ENCODE data around the gene FAM170B. TPM values are rescaled to one million over a fixed set of nuclear protein-coding genes. Genes with fewer than 3 reads are reported as not detected.

The FAM170B gene
- total and polyA plus RNA-seq, 2 experiments from 2014 or later, result not detected

GRCh38 chr10:49177391-49178355 lies 43.9 kb upstream of the FAM170B start:
- H3K9me3 ChIP-seq (ENCODE audit: low read depth), result no peaks in the 10 kb centered on the region
- no peaks in the 10 kb centered on the region for H3K4me1 ChIP-seq (ENCODE audit: low read depth)
- peak in 1 of 2 donors; percentile 73 for DNase-seq (ENCODE audit: low read depth in 1 of 2, low spot score in 1 of 2)
- no peak overlapping the region for H3K4me3 ChIP-seq
- no peaks in the 10 kb centered on the region for H3K36me3 ChIP-seq
- no peak for TF ChIP-seq CTCF (IDR thresholded peaks at IDR 0.05; ENCODE audit: low read depth, low read length)
- H3K27me3 ChIP-seq, result no peaks in the 10 kb centered on the region
- H3K27ac ChIP-seq, result no peak overlapping the region

GRCh38 chr10:49176310-49177268 lies 42.8 kb upstream of the FAM170B start:
- Histone ChIP-seq H3K27me3 (no peaks in the 10 kb centered on the region), H3K9me3 (ENCODE audit: low read depth) (no peaks in the 10 kb centered on the region), H3K27ac (no peak overlapping the region), H3K4me1 (ENCODE audit: low read depth) (no peaks in the 10 kb centered on the region), H3K4me3 (no peak overlapping the region), H3K36me3 (no peaks in the 10 kb centered on the region)
- TF ChIP-seq CTCF (IDR thresholded peaks at IDR 0.05; ENCODE audit: low read depth, low read length), result no peak
- DNase-seq (ENCODE audit: low read depth in 1 of 2, low spot score in 1 of 2), result no peak

GRCh38 chr10:49175587-49176309 lies 41.9 kb upstream of the FAM170B start:
- DNase-seq (ENCODE audit: low read depth in 1 of 2, low spot score in 1 of 2), result no peak
- Histone ChIP-seq H3K36me3 (no peaks in the 10 kb centered on the region), H3K4me3 (no peak overlapping the region), H3K27ac (no peak overlapping the region), H3K4me1 (ENCODE audit: low read depth) (no peaks in the 10 kb centered on the region), H3K9me3 (ENCODE audit: low read depth) (no peaks in the 10 kb centered on the region), H3K27me3 (no peaks in the 10 kb centered on the region)
- TF ChIP-seq CTCF (IDR thresholded peaks at IDR 0.05; ENCODE audit: low read depth, low read length), result no peak

GRCh38 chr10:49174926-49175500 lies 41.2 kb upstream of the FAM170B start:
- H3K4me3 ChIP-seq, result no peak overlapping the region
- H3K4me1 ChIP-seq (ENCODE audit: low read depth), result no peaks in the 10 kb centered on the region
- TF ChIP-seq CTCF (IDR thresholded peaks at IDR 0.05; ENCODE audit: low read depth, low read length), result no peak
- no peaks in the 10 kb centered on the region for H3K36me3 ChIP-seq
- DNase-seq (ENCODE audit: low read depth in 1 of 2, low spot score in 1 of 2), result no peak
- H3K27me3 ChIP-seq, result no peaks in the 10 kb centered on the region
- H3K27ac ChIP-seq, result no peak overlapping the region
- H3K9me3 ChIP-seq (ENCODE audit: low read depth), result no peaks in the 10 kb centered on the region
